HepG2 (cell line): ENCODE data around the gene SLC17A3. TPM values are rescaled to one million over a fixed set of nuclear protein-coding genes. Genes with fewer than 3 reads are reported as not detected.
A peak's percentile ranks its signal among the peaks of the same experiment; 100 is the strongest.

ENCODE experiments used
- CREB1 ChIP-seq, 2 experiments: fragments of 450-650 bp in 1 of 2; IDR thresholded peaks; 2 replicates each; pipeline ENCODE4 v1.6.1; 2016 to 2017; ENCODE audit warnings: control low read depth in 1 of 2, mild to moderate bottlenecking in 1 of 2, missing compliant biosample characterization in 1 of 2, missing genetic modification characterization in 1 of 2
- ELF3 ChIP-seq: IDR thresholded peaks from 2 replicates; pipeline ENCODE4 v1.6.1; 2016; ENCODE audit warnings: missing genetic modification reagents, missing compliant biosample characterization
- ETV5 ChIP-seq: IDR thresholded peaks from 2 replicates; pipeline ENCODE4 v1.6.1; 2018; ENCODE audit warnings: missing biosample characterization, missing genetic modification reagents, inconsistent platforms, borderline replicate concordance
- HMGXB3 ChIP-seq: sonication (generic); formaldehyde crosslinking; IDR thresholded peaks from 2 replicates; pipeline ENCODE4 v1.4.0; 2020; ENCODE audit warnings: missing genetic modification reagents, borderline replicate concordance
- HNF1B ChIP-seq: sonication (generic); formaldehyde crosslinking; IDR thresholded peaks from 2 replicates; pipeline ENCODE4 v1.5.1; 2020; ENCODE audit warnings: mild to moderate bottlenecking, moderate library complexity, missing genetic modification reagents
- HOXA3 ChIP-seq: sonication (generic); formaldehyde crosslinking; IDR thresholded peaks from 2 replicates; pipeline ENCODE4 v1.5.0; 2020; ENCODE audit warnings: missing genetic modification reagents
- IRF9 ChIP-seq: sonication (generic); formaldehyde crosslinking; IDR thresholded peaks from 2 replicates; pipeline ENCODE4 v1.8.0; 2022; ENCODE audit warnings: missing genetic modification reagents, mild to moderate bottlenecking, borderline replicate concordance
- JUNB ChIP-seq: sonication (generic); formaldehyde crosslinking; IDR thresholded peaks from 2 replicates; pipeline ENCODE4 v1.8.0; 2022; ENCODE audit warnings: missing genetic modification reagents, mild to moderate bottlenecking, borderline replicate concordance
- KDM3A ChIP-seq: IDR thresholded peaks from 2 replicates; pipeline ENCODE4 v1.6.1; 2018; ENCODE audit warnings: low read depth, missing compliant biosample characterization
- KMT2A ChIP-seq: sonication (generic); formaldehyde crosslinking; IDR thresholded peaks from 2 replicates; pipeline ENCODE4 v1.4.0; 2020; ENCODE audit warnings: missing genetic modification reagents
- RARA ChIP-seq: IDR thresholded peaks from 2 replicates; pipeline ENCODE4 v1.6.1; 2016; ENCODE audit warnings: missing genetic modification reagents, missing compliant biosample characterization
- RBFOX2 ChIP-seq: fragments of 200-400 bp; formaldehyde crosslinking; IDR thresholded peaks from 2 replicates; pipeline ENCODE4 v1.6.1; 2017; ENCODE audit warnings: low read depth, mild to moderate bottlenecking, low read length
- SOX6 ChIP-seq, 2 experiments: fragments of 450-650 bp in 1 of 2; sonication (generic) in 1 of 2; formaldehyde crosslinking in 1 of 2; IDR thresholded peaks; 2 replicates each; pipeline versions ENCODE4 v1.4.0 to v1.6.1; 2017 to 2020; ENCODE audit warnings: antibody characterized with exemption in 1 of 2, mild to moderate bottlenecking in 1 of 2, missing genetic modification reagents in 1 of 2
- TEAD3 ChIP-seq: optimal IDR thresholded peaks from 2 replicates; pipeline ENCODE3; 2016; ENCODE audit warnings: borderline replicate concordance
- YEATS2 ChIP-seq: sonication (generic); formaldehyde crosslinking; IDR thresholded peaks from 2 replicates; pipeline ENCODE4 v1.4.0; 2020; ENCODE audit warnings: missing genetic modification reagents, borderline replicate concordance
- ZKSCAN1 ChIP-seq: fragments of 150-350 bp; IDR thresholded peaks from 2 replicates; pipeline ENCODE4 v1.6.1; 2014; ENCODE audit warnings: low read length
- ZKSCAN8 ChIP-seq: IDR thresholded peaks from 2 replicates; pipeline ENCODE4 v1.6.1; 2016; ENCODE audit warnings: borderline replicate concordance, missing genetic modification reagents, missing compliant biosample characterization
- ZMAT3 ChIP-seq: sonication (generic); formaldehyde crosslinking; conservative IDR thresholded peaks from 2 replicates; pipeline ENCODE4 v1.7.0; 2021; ENCODE audit warnings: missing genetic modification reagents
- ZNF205 ChIP-seq: IDR thresholded peaks from 2 replicates; pipeline ENCODE4 v1.6.1; 2018; ENCODE audit warnings: missing biosample characterization, missing genetic modification reagents
- ZNF362 ChIP-seq: sonication (generic); formaldehyde crosslinking; IDR thresholded peaks from 2 replicates; pipeline ENCODE4 v1.4.0; 2020; ENCODE audit warnings: missing genetic modification reagents, mild to moderate bottlenecking, borderline replicate concordance
- ZNF614 ChIP-seq: IDR thresholded peaks from 2 replicates; pipeline ENCODE4 v1.6.1; 2018; ENCODE audit warnings: missing biosample characterization, missing genetic modification reagents, inconsistent platforms, borderline replicate concordance
- ZNF768 ChIP-seq: sonication (generic); formaldehyde crosslinking; IDR thresholded peaks from 2 replicates; pipeline ENCODE4 v1.4.0; 2020; ENCODE audit warnings: missing genetic modification reagents
- ZSCAN9 ChIP-seq: IDR thresholded peaks from 2 replicates; pipeline ENCODE4 v1.6.1; 2016; ENCODE audit warnings: borderline replicate concordance
- polyA plus RNA-seq, 8 experiments: library from polyadenylated mRNA; depleted of rRNA in 3 of 8; stranded (reverse) in 7 of 8; unstranded in 1 of 8; fragments of >200 nt; fragmentation: Illumina TruSeq in 4 of 8; extraction: Trizol in 4 of 8; gene quantifications; 2 replicates each; pipeline versions ENCODE4 v1.2.1 to v1.2.3, GENCODE V29; 2011 to 2016; ENCODE audit warnings: low read depth in 4 of 8, missing spikeins in 1 of 8, mixed read lengths in 1 of 8; ENCODE audit not compliant: insufficient read depth in 1 of 8
- total RNA-seq, 5 experiments: library from RNA; depleted of rRNA; stranded (reverse); fragments of >200 nt; fragmentation: Illumina TruSeq; extraction: Trizol; gene quantifications; 2 replicates each; pipeline ENCODE4 v1.2.3, GENCODE V29; 2016; ENCODE audit warnings: low read depth in 1 of 5

Gene SLC17A3
- total and polyA plus RNA-seq, 2 of the 13 experiments (the other 11 are each of a cell fraction or from before 2014, with no cell fraction given) = 0.09 to 0.11 TPM

GRCh38 chr6:25913741-25914140, 39.7 kb upstream of the SLC17A3 start (continued):
- TF ChIP-seq SOX6 (IDR thresholded peaks at IDR 0.05) = no peak
- peak; percentile 54; the same call in 1 of the 2 replicates for TF ChIP-seq SOX6 (CRISPR knock-in tag; IDR thresholded peaks at IDR 0.05)
- TF ChIP-seq ZNF205 (CRISPR knock-in tag) = no peak
- TF ChIP-seq JUNB (CRISPR knock-in tag) = no peak
- peak; percentile 90 for TF ChIP-seq HNF1B (CRISPR knock-in tag)
- peak; percentile 93 for TF ChIP-seq ZKSCAN1
- TF ChIP-seq ZNF362 (CRISPR knock-in tag) = peak; percentile 57; the same call in 1 of the 2 replicates
- TF ChIP-seq TEAD3 = peak; percentile 8
- peak; percentile 54 for TF ChIP-seq ELF3 (CRISPR knock-in tag)
- no peak for TF ChIP-seq HOXA3 (CRISPR knock-in tag)
- TF ChIP-seq ZSCAN9 (CRISPR knock-in tag) = peak; percentile 68
- no peak for TF ChIP-seq KDM3A (CRISPR knock-in tag)
- no peak for TF ChIP-seq CREB1 (IDR thresholded peaks at IDR 0.05)
- peak; percentile 56; the same call in 1 of the 2 replicates for TF ChIP-seq CREB1 (CRISPR knock-in tag; IDR thresholded peaks at IDR 0.05)
- TF ChIP-seq RARA (CRISPR knock-in tag) = peak; percentile 63
- TF ChIP-seq ZNF614 (CRISPR knock-in tag) = peak; percentile 100
- TF ChIP-seq ZKSCAN8 (CRISPR knock-in tag) = peak; percentile 36; the same call in 1 of the 2 replicates
- no peak; the same call in 1 of the 2 replicates for TF ChIP-seq IRF9 (CRISPR knock-in tag)
- 0 out of 2 replicates have a peak, but pooled peaks have one; percentile 24 for TF ChIP-seq HMGXB3 (CRISPR knock-in tag)
- TF ChIP-seq ETV5 = peak; percentile 13; the same call in 1 of the 2 replicates
- TF ChIP-seq RBFOX2 = peak; percentile 38; the same call in 1 of the 2 replicates
- TF ChIP-seq KMT2A (CRISPR knock-in tag) = 0 out of 2 replicates have a peak, but pooled peaks have one; percentile 11
- TF ChIP-seq ZMAT3 (CRISPR knock-in tag) = no peak
- 0 out of 2 replicates have a peak, but pooled peaks have one; percentile 41 for TF ChIP-seq YEATS2 (CRISPR knock-in tag)
- TF ChIP-seq ZNF768 (CRISPR knock-in tag) = no peak
